Gastrocnemius medialis (tissue), 4 donors: ENCODE results near the gene TRIM52. TPM values are rescaled to one million over a fixed set of nuclear protein-coding genes. Genes with fewer than 3 reads are reported as not detected.

Experiments used
- ATAC-seq, 2 donors: fragments of 150-250 bp; one replicate each; pipeline ENCODE4 v1.9.1; 2016
- DNase-seq, 2 donors: peaks; one replicate each; pipeline ENCODE4 v3.0.0-alpha.2; 2019
- H3K27ac ChIP-seq, 4 donors: fragments of 200-600 bp; sonication (generic); 1 replicate in 1 of 4; 2 replicates in 3 of 4; pipeline ENCODE4 v1.5.1; 2016 to 2018; ENCODE audit warnings: mild to moderate bottlenecking in 2 of 4, moderate library complexity in 1 of 4
- H3K27me3 ChIP-seq, 3 donors: fragments of 200-600 bp; sonication (generic) in 2 of 3; 1 replicate in 1 of 3; 2 replicates in 2 of 3; pipeline versions ENCODE4 v1.5.1 to v1.6.0; 2016 to 2019; ENCODE audit warnings: mild to moderate bottlenecking in 1 of 3, moderate library complexity in 1 of 3
- H3K36me3 ChIP-seq, 2 donors: fragments of 200-600 bp; sonication (generic) in 1 of 2; one replicate each; pipeline ENCODE4 v1.5.1; 2017 to 2018
- H3K4me1 ChIP-seq, 2 donors: fragments of 200-600 bp; sonication (generic) in 1 of 2; one replicate each; pipeline ENCODE4 v1.5.1; 2016 to 2017; ENCODE audit warnings: mild to moderate bottlenecking in 2 of 2
- H3K4me3 ChIP-seq, 4 donors: fragments of 200-600 bp; sonication (generic) in 3 of 4; 1 replicate in 1 of 4; 2 replicates in 3 of 4; pipeline ENCODE4 v1.5.1; 2016 to 2019; ENCODE audit warnings: mild to moderate bottlenecking in 2 of 4
- H3K9me3 ChIP-seq, 3 donors: fragments of 200-600 bp; sonication (generic) in 2 of 3; 1 replicate in 1 of 3; 2 replicates in 2 of 3; pipeline ENCODE4 v1.5.1; 2016 to 2019
- POLR2A ChIP-seq, 2 donors: fragments of 450-650 bp; IDR thresholded peaks; one replicate each; pipeline ENCODE4 v1.6.1; 2017; ENCODE audit warnings: antibody characterized with exemption in 2 of 2, mild to moderate bottlenecking in 2 of 2, moderate library complexity in 2 of 2
- in situ Hi-C, 4 donors: fragments of 200-750 bp; cut with MboI; loops; one replicate each; pipeline versions ENCODE4 v1.15.0 to v1.8.0; 2017; ENCODE audit warnings: low sequenced_read_pairs in 4 of 4
- intact Hi-C: fragments of 100-400 bp; cut with DNase I; formaldehyde crosslinking; loops from one replicate; pipeline ENCODE4 v1.15.1; 2023; ENCODE audit warnings: low total_unique reads
- total RNA-seq, 4 donors: library from RNA; depleted of rRNA; stranded (reverse); fragments of >200 nt; gene quantifications; one replicate each; pipeline versions ENCODE4 v1.1.0 to v1.2.3, GENCODE V29; 2016
- TF ChIP-seq, protein P1 (sequence below), 5 experiments: fragments of 450-650 bp in 3 of 5; fragments of 200-600 bp in 2 of 5; sonication (generic) in 2 of 5; IDR thresholded peaks in 4 of 5; conservative IDR thresholded peaks in 1 of 5; 1 replicate in 4 of 5; 2 replicates in 1 of 5; pipeline ENCODE4 v1.5.1; 2016 to 2019; ENCODE audit warnings: antibody characterized with exemption in 5 of 5, mild to moderate bottlenecking in 3 of 5, moderate library complexity in 3 of 5

Gene TRIM52
- total RNA-seq, 4 donors from 2014 or later = 1.3 to 4.9 (median 3.4) TPM

GRCh38 chr5:181220178-181220515, 40.8 kb downstream of the TRIM52 start:
- no peaks in the 10 kb centered on the region for H3K36me3 ChIP-seq
- DNase-seq = no peak
- no peaks in the 10 kb centered on the region for H3K27me3 ChIP-seq
- ATAC-seq = no peak
- no peak overlapping the region for H3K4me3 ChIP-seq
- no peaks in the 10 kb centered on the region for H3K9me3 ChIP-seq
- in situ Hi-C loops = no loop called here
- peaks cover 11 to 21% of the 10 kb centered on the region in 2 donors for H3K4me1 ChIP-seq
- intact Hi-C loops = no loop called here
- TF ChIP-seq, protein P1, sequence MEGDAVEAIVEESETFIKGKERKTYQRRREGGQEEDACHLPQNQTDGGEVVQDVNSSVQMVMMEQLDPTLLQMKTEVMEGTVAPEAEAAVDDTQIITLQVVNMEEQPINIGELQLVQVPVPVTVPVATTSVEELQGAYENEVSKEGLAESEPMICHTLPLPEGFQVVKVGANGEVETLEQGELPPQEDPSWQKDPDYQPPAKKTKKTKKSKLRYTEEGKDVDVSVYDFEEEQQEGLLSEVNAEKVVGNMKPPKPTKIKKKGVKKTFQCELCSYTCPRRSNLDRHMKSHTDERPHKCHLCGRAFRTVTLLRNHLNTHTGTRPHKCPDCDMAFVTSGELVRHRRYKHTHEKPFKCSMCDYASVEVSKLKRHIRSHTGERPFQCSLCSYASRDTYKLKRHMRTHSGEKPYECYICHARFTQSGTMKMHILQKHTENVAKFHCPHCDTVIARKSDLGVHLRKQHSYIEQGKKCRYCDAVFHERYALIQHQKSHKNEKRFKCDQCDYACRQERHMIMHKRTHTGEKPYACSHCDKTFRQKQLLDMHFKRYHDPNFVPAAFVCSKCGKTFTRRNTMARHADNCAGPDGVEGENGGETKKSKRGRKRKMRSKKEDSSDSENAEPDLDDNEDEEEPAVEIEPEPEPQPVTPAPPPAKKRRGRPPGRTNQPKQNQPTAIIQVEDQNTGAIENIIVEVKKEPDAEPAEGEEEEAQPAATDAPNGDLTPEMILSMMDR (IDR thresholded peaks at IDR 0.05 in 4 of 5, conservative IDR thresholded peaks at IDR 0.05 in 1 of 5) = no peak
- no peak for TF ChIP-seq POLR2A (IDR thresholded peaks at IDR 0.05)
- H3K27ac ChIP-seq = no peak overlapping the region

DNA sequence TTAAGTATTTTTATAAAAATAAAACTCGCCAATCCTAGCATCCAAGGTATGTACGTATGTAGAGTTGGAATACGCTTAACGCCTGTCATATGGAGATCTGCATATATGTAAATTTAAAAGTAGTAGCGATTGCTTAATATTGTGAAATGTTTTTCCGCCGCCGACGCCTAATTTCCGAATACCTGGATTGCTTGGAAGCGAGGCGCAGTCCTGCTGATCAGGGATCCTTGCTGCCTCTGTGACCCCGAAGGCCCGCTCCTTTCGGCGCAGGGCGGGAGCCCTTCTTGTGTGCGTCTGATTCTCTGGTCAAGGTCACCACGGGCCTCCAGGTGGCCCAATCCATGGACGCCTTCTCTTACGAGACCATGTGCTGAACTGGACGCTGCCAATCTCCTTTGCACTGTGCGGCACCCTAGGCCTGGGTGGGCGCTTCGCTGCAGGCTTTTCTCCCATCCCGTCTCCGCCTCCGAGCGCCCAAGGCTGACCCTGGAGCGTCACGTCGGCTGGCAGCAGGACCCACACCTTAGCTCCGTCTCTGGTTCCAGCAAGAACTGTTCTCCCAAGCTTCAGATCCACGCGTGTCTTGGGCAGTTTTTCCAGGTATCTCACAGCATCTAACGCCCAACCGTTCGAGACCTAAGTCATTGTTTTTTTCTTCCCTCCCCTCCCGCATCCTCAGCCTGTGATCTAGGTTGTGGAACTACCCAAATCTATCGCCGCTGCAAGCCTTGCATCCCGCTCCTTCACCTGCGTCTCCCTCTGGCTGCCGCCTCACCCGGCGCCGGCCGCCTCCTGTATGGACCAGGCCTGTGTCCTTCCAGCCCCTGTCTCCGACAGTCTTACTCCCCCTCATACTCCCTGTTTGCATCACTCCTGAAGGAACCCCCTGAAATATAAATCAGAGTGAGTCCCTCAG, 41.4 kb downstream of the TRIM52 start:
- no peak for ATAC-seq
- TF ChIP-seq, protein P1 (IDR thresholded peaks at IDR 0.05 in 4 of 5, conservative IDR thresholded peaks at IDR 0.05 in 1 of 5) = no peak
- no peak for TF ChIP-seq POLR2A (IDR thresholded peaks at IDR 0.05)
- no peaks in the 10 kb centered on the region for H3K9me3 ChIP-seq
- intact Hi-C loops = no loop called here
- H3K4me1 ChIP-seq = peaks cover 7 to 19% of the 10 kb centered on the region in 2 donors
- no peak overlapping the region for H3K4me3 ChIP-seq
- no peak for DNase-seq
- H3K36me3 ChIP-seq = no peaks in the 10 kb centered on the region
- H3K27me3 ChIP-seq = no peaks in the 10 kb centered on the region
- in situ Hi-C loops = no loop called here
- no peak overlapping the region for H3K27ac ChIP-seq

- intact Hi-C loops = no loop called here
- Histone ChIP-seq H3K4me1 (peaks cover 7 to 14% of the 10 kb centered on the region in 2 donors), H3K4me3 (peak overlapping the region; percentile 24 to 60 (median 56)), H3K27me3 (no peaks in the 10 kb centered on the region), H3K36me3 (no peaks in the 10 kb centered on the region), H3K27ac (peak overlapping the region; percentile 68 to 79 (median 76)), H3K9me3 (no peaks in the 10 kb centered on the region)
- TF ChIP-seq, protein P1 (IDR thresholded peaks at IDR 0.05 in 4 of 5, conservative IDR thresholded peaks at IDR 0.05 in 1 of 5) = no peak
- no peak for TF ChIP-seq POLR2A (IDR thresholded peaks at IDR 0.05)
- no peak for DNase-seq
- in situ Hi-C loops = no loop called here
- no peak for ATAC-seq
Observed at GRCh38 chr5:181218795-181219124, 42.2 kb downstream of the TRIM52 start.

GRCh38 chr5:181217803-181218062, 43.2 kb downstream of the TRIM52 start:
- Histone ChIP-seq H3K9me3 (no peaks in the 10 kb centered on the region), H3K36me3 (no peaks in the 10 kb centered on the region), H3K4me1 (peaks cover 17 to 23% of the 10 kb centered on the region in 2 donors), H3K27ac (peak overlapping the region; percentile 65 to 79 (median 76)), H3K27me3 (no peaks in the 10 kb centered on the region), H3K4me3 (peak overlapping the region; percentile 54 to 60 (median 58))
- in situ Hi-C loops (no loop called here), intact Hi-C loops (loop anchor here (1.0 kb wide), 1 partner anchor 11 kb away; no protein-coding TSS in a partner anchor)
- TF ChIP-seq, protein P1 (IDR thresholded peaks at IDR 0.05 in 4 of 5, conservative IDR thresholded peaks at IDR 0.05 in 1 of 5) = no peak
- TF ChIP-seq POLR2A (IDR thresholded peaks at IDR 0.05) = no peak
- no peak for DNase-seq
- peak in 1 of 2 donors; percentile 7 for ATAC-seq
